A549 (cell line): Measurements from ENCODE around the gene DDX10.

Experiments
- CHD2 ChIP-seq: fragments of 150-350 bp; IDR thresholded peaks from 2 replicates; pipeline ENCODE4 v1.6.1; 2014; ENCODE audit warnings: low read length; ENCODE audit not compliant: partially characterized antibody
- EP300 ChIP-seq, 2 experiments: fragments of >200 bp; sonication (Bioruptor Twin); formaldehyde crosslinking; IDR thresholded peaks; 2 replicates in 1 of 2; 3 replicates in 1 of 2; pipeline ENCODE4 v1.6.1; 2016 to 2017
- ESRRA ChIP-seq: fragments of 150-350 bp; IDR thresholded peaks from 2 replicates; pipeline ENCODE4 v1.6.1; 2014; ENCODE audit warnings: mild to moderate bottlenecking, low read length, borderline replicate concordance
- GATA3 ChIP-seq: IDR thresholded peaks from 2 replicates; pipeline ENCODE4 v1.6.1; 2012; ENCODE audit warnings: borderline replicate concordance
- HOXA7 ChIP-seq: fragments of 250-450 bp; sonication (Bioruptor Pico); IDR thresholded peaks from 2 replicates; pipeline ENCODE4 v1.5.0; 2020; ENCODE audit warnings: mild to moderate bottlenecking, moderate library complexity
- KDM1A ChIP-seq: fragments of 200-600 bp; sonication (generic); IDR thresholded peaks from 2 replicates; pipeline ENCODE4 v1.6.1; 2016; ENCODE audit warnings: low read depth, mild to moderate bottlenecking
- MAFK ChIP-seq: fragments of 450-650 bp; IDR thresholded peaks from 2 replicates; pipeline ENCODE4 v1.6.1; 2014; ENCODE audit not compliant: partially characterized antibody
- RAD21 ChIP-seq, 2 experiments: fragments of >200 bp in 1 of 2; sonication (Bioruptor Twin) in 1 of 2; formaldehyde crosslinking in 1 of 2; IDR thresholded peaks in 1 of 2; conservative IDR thresholded peaks in 1 of 2; 2 replicates in 1 of 2; 3 replicates in 1 of 2; pipeline ENCODE4 v1.6.1; 2012 to 2018; ENCODE audit warnings: inconsistent platforms in 1 of 2
- REST ChIP-seq: fragments of 200-600 bp; sonication (generic); IDR thresholded peaks from 2 replicates; pipeline ENCODE4 v1.6.1; 2016; ENCODE audit warnings: antibody characterized with exemption, mild to moderate bottlenecking, moderate library complexity
- RNF2 ChIP-seq: fragments of 200-600 bp; sonication (generic); IDR thresholded peaks from 2 replicates; pipeline ENCODE4 v1.6.1; 2016; ENCODE audit warnings: low read depth, mild to moderate bottlenecking, antibody characterized with exemption, moderate library complexity, borderline replicate concordance
- SMC3 ChIP-seq: fragments of >200 bp; sonication (Bioruptor Twin); formaldehyde crosslinking; IDR thresholded peaks from 3 replicates; pipeline ENCODE4 v1.6.1; 2018; ENCODE audit warnings: inconsistent platforms
- ZSCAN20 ChIP-seq: fragments of 250-450 bp; sonication (Bioruptor Pico); IDR thresholded peaks from 2 replicates; pipeline ENCODE4 v1.8.0; 2022; ENCODE audit warnings: mild to moderate bottlenecking, moderate library complexity
- TF ChIP-seq, protein P1 (sequence below): fragments of >200 bp; sonication (Bioruptor Twin); formaldehyde crosslinking; IDR thresholded peaks from 3 replicates; pipeline ENCODE4 v1.5.1; 2016

DNA sequence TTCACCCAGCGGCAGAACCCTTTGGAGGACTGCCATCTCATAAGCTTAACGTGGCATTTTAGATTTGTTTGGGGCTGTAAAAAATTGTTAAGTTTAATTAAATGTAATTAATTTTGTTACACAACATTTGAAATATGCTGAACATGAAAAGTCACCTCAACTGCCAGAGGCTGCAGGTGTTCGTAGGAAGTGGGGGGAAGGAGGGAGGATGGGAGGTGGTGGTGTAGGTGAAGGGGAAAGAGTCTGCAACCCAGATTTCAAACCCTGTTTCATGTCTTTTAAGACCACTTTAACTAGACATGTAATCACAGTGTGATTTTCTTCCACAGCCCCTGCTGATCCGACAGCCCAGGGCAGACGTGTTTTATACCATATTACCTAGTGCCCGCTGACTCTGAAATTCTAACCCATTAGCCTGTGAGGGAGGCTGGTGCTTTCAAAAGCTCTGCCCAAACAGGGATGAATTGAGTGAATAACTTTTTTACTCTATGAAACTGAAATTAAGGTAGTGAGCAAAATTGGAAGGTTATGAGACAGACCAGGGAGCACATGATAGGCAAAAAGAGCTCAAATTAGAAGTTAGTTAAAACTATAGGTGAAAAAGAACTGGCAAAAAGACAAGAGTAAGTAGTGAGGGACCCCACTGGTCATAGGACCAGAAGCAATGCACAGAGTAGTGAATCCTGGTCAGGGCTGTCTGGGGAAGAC, 279.8 kb downstream of the DDX10 start:
- TF ChIP-seq, protein P1, sequence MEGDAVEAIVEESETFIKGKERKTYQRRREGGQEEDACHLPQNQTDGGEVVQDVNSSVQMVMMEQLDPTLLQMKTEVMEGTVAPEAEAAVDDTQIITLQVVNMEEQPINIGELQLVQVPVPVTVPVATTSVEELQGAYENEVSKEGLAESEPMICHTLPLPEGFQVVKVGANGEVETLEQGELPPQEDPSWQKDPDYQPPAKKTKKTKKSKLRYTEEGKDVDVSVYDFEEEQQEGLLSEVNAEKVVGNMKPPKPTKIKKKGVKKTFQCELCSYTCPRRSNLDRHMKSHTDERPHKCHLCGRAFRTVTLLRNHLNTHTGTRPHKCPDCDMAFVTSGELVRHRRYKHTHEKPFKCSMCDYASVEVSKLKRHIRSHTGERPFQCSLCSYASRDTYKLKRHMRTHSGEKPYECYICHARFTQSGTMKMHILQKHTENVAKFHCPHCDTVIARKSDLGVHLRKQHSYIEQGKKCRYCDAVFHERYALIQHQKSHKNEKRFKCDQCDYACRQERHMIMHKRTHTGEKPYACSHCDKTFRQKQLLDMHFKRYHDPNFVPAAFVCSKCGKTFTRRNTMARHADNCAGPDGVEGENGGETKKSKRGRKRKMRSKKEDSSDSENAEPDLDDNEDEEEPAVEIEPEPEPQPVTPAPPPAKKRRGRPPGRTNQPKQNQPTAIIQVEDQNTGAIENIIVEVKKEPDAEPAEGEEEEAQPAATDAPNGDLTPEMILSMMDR: no peak
- TF ChIP-seq RAD21 (conservative IDR thresholded peaks at IDR 0.05 in 1 of 2, IDR thresholded peaks at IDR 0.05 in 1 of 2): no peak
- no peak for TF ChIP-seq KDM1A
- TF ChIP-seq SMC3: no peak
- no peak for TF ChIP-seq REST
- no peak for TF ChIP-seq RNF2
- no peak for TF ChIP-seq HOXA7 (CRISPR knock-in tag)
- no peak for TF ChIP-seq EP300 (IDR thresholded peaks at IDR 0.05)
- TF ChIP-seq ZSCAN20 (CRISPR knock-in tag): no peak
- no peak for TF ChIP-seq MAFK
- TF ChIP-seq GATA3: no peak
- TF ChIP-seq CHD2: no peak
- no peak for TF ChIP-seq ESRRA
